Measurements from ENCODE around the gene SOS1.

GRCh38 chr2:39023649-39024048 is 97.2 kb downstream of the SOS1 start:
- TF ChIP-seq EZH2 (optimal IDR thresholded peaks at IDR 0.05; ENCODE audit: low read depth, low read length) (no peak), CTCF (IDR thresholded peaks at IDR 0.05; ENCODE audit: low read length) (no peak)

All from MM.1S (cell line).